GM12878 (cell line): ENCODE measurements around the gene RNPEP.

Experiments
- CTCF ChIP-seq, 3 experiments: IDR thresholded peaks in 2 of 3; conservative IDR thresholded peaks in 1 of 3; 2 replicates each; pipeline ENCODE4 v1.5.1; 2011; ENCODE audit warnings: low read depth in 3 of 3, low read length in 3 of 3, mild to moderate bottlenecking in 3 of 3, control low read depth in 2 of 3, moderate library complexity in 2 of 3, inconsistent platforms in 1 of 3, mixed read lengths in 1 of 3; ENCODE audit not compliant: control insufficient read depth in 2 of 3, insufficient read depth in 1 of 3; ENCODE audit errors: extremely low read depth in 1 of 3
- MXI1 ChIP-seq: fragments of 150-350 bp; IDR thresholded peaks from 2 replicates; pipeline ENCODE4 v1.6.1; 2011; ENCODE audit warnings: low read depth, mild to moderate bottlenecking, inconsistent platforms, low read length, improper control_type of control experiment
- POLR2A ChIP-seq: IDR thresholded peaks from 2 replicates; pipeline ENCODE4 v1.6.1; 2011; ENCODE audit warnings: low read depth, mild to moderate bottlenecking, low read length
- STAT3 ChIP-seq: IDR thresholded peaks from 2 replicates; pipeline ENCODE4 v1.6.1; 2011; ENCODE audit warnings: low read depth, low read length, improper control_type of control experiment

- TF ChIP-seq STAT3 (no peak), MXI1 (no peak), POLR2A (no peak), CTCF (IDR thresholded peaks at IDR 0.05 in 2 of 3, conservative IDR thresholded peaks at IDR 0.05 in 1 of 3; ENCODE audit: control insufficient read depth in 2 of 3, extremely low read depth in 1 of 3, insufficient read depth in 1 of 3, low read depth in 3 of 3, low read length in 3 of 3) (no peak)
Measured at GRCh38 chr1:201988601-201989000, 6.2 kb downstream of the RNPEP start.
